OCI-LY3 (cell line): ENCODE measurements around the gene MRPL57.
"Not testable (repeated sequence)": the region's sequence is repeated elsewhere in the genome, so short reads cannot be mapped to it uniquely, and the experiment has no call there.

Source experiments
- H2AFZ ChIP-seq: fragments of 200-600, 300-600 bp; shearing (Covaris generic); 2 replicates; pipeline ENCODE4 v1.6.0; 2014; ENCODE audit warnings: antibody characterized with exemption, low read depth, low read length
- H3K27ac ChIP-seq: fragments of 200-600, 300-600 bp; sonication (generic); 2 replicates; pipeline ENCODE4 v1.5.1; 2014; ENCODE audit warnings: mild to moderate bottlenecking, low read length, moderate library complexity, mixed read lengths
- H3K27me3 ChIP-seq: fragments of 200-600, 300-600 bp; sonication (generic); 2 replicates; pipeline ENCODE4 v1.6.1; 2014; ENCODE audit warnings: low read depth, low read length, mixed read lengths
- H3K36me3 ChIP-seq: fragments of 200-600, 300-600 bp; sonication (generic); replicated peaks from 2 replicates; pipeline ENCODE3; 2014; ENCODE audit warnings: low read depth, low read length, mixed read lengths
- H3K4me1 ChIP-seq: fragments of 300-600, 200-600 bp; sonication (generic); 2 replicates; pipeline ENCODE4 v1.6.1; 2014; ENCODE audit warnings: low read length, mixed read lengths
- H3K4me2 ChIP-seq: fragments of 200-600, 300-600 bp; sonication (generic); 2 replicates; pipeline ENCODE4 v1.6.1; 2014; ENCODE audit warnings: low read length, mixed read lengths
- H3K4me3 ChIP-seq: fragments of 300-600, 200-600 bp; sonication (generic); 2 replicates; pipeline ENCODE4 v1.5.1; 2014; ENCODE audit warnings: antibody characterized with exemption, mild to moderate bottlenecking, low read length, moderate library complexity
- H3K79me2 ChIP-seq: fragments of 300-600, 200-600 bp; shearing (Covaris generic); 2 replicates; pipeline ENCODE4 v1.6.1; 2014; ENCODE audit warnings: mild to moderate bottlenecking, low read length, mixed read lengths
- H3K9ac ChIP-seq: fragments of 300-600, 200-600 bp; shearing (Covaris generic); 2 replicates; pipeline ENCODE4 v1.6.0; 2014; ENCODE audit warnings: mild to moderate bottlenecking, low read length, moderate library complexity
- H3K9me3 ChIP-seq: fragments of 200-600, 300-600 bp; shearing (Covaris generic); 2 replicates; pipeline ENCODE4 v1.6.1; 2014; ENCODE audit warnings: low read length, mixed read lengths; ENCODE audit not compliant: insufficient read depth
- H4K20me1 ChIP-seq: fragments of 200-600, 300-600 bp; sonication (generic); 2 replicates; pipeline ENCODE4 v1.6.1; 2016; ENCODE audit warnings: low read length, mixed read lengths; ENCODE audit not compliant: insufficient read depth
- CTCF ChIP-seq: fragments of 200-600, 300-600 bp; sonication (generic); IDR thresholded peaks from 2 replicates; pipeline ENCODE4 v1.5.1; 2014; ENCODE audit warnings: antibody characterized with exemption, low read length, low read depth
- EZH2phosphoT487 ChIP-seq: fragments of 200-600 bp; shearing (Covaris generic); IDR thresholded peaks from 2 replicates; pipeline ENCODE4 v1.6.1; 2018; ENCODE audit warnings: antibody characterized with exemption, mixed run types, low read depth

MRPL57 gene

GRCh38 chr13:21175656-21176214 is 723 bp upstream of the MRPL57 start:
- H3K4me1 ChIP-seq = peaks cover 14% of the 10 kb centered on the region
- H3K27me3 ChIP-seq = no peaks in the 10 kb centered on the region
- H3K4me2 ChIP-seq = peak overlapping the region; percentile 76
- H3K9me3 ChIP-seq = no peaks in the 10 kb centered on the region
- no peaks in the 10 kb centered on the region for H4K20me1 ChIP-seq
- H3K27ac ChIP-seq = peak overlapping the region; percentile 74
- TF ChIP-seq CTCF (no peak), EZH2phosphoT487 (no peak)
- H2AFZ ChIP-seq = peak overlapping the region; percentile 76
- H3K36me3 ChIP-seq = peaks cover 15% of the 10 kb centered on the region
- peak overlapping the region; percentile 78 for H3K9ac ChIP-seq
- peaks cover 68% of the 10 kb centered on the region for H3K79me2 ChIP-seq
- peak overlapping the region; percentile 84 for H3K4me3 ChIP-seq

GRCh38 chr13:21176982-21177284 is 475 bp downstream of the MRPL57 start:
- H3K27me3 ChIP-seq = no peaks in the 10 kb centered on the region
- no peaks in the 10 kb centered on the region for H4K20me1 ChIP-seq
- H3K79me2 ChIP-seq = peaks cover 62% of the 10 kb centered on the region
- H2AFZ ChIP-seq = peak overlapping the region; percentile 21; the same call in 1 of the 2 replicates
- H3K4me1 ChIP-seq = peaks cover 14% of the 10 kb centered on the region
- no peaks in the 10 kb centered on the region for H3K9me3 ChIP-seq
- peak overlapping the region; percentile 88 for H3K4me2 ChIP-seq
- H3K27ac ChIP-seq = peak overlapping the region; percentile 74
- peak overlapping the region; percentile 84 for H3K4me3 ChIP-seq
- peaks cover 8% of the 10 kb centered on the region for H3K36me3 ChIP-seq
- TF ChIP-seq EZH2phosphoT487 (no peak), CTCF (no peak)
- H3K9ac ChIP-seq = peak overlapping the region; percentile 78

GRCh38 chr13:21181671-21182070 is 5.2 kb downstream of the MRPL57 start:
- Histone ChIP-seq H3K27me3 (no peaks in the 10 kb centered on the region), H3K4me2 (no peak overlapping the region), H3K9ac (no peak overlapping the region), H3K36me3 (peaks cover 9% of the 10 kb centered on the region), H3K4me3 (no peak overlapping the region), H2AFZ (no peak overlapping the region), H3K27ac (no peak overlapping the region), H4K20me1 (no peaks in the 10 kb centered on the region), H3K4me1 (peaks cover 9% of the 10 kb centered on the region), H3K79me2 (peaks cover 18% of the 10 kb centered on the region), H3K9me3 (no peaks in the 10 kb centered on the region)
- TF ChIP-seq EZH2phosphoT487 = no peak
- TF ChIP-seq CTCF = no peak

GRCh38 chr13:21186410-21186809 is 10.0 kb downstream of the MRPL57 start:
- not testable (repeated sequence) for H3K79me2 ChIP-seq, H3K27me3 ChIP-seq, H3K4me3 ChIP-seq, H3K4me2 ChIP-seq, H3K36me3 ChIP-seq, H2AFZ ChIP-seq, H3K4me1 ChIP-seq, H3K27ac ChIP-seq, H3K9me3 ChIP-seq, H3K9ac ChIP-seq, H4K20me1 ChIP-seq

GRCh38 chr13:21194756-21195155 is 18.3 kb downstream of the MRPL57 start:
- H3K4me2 ChIP-seq, H3K4me1 ChIP-seq, H3K36me3 ChIP-seq, H3K9ac ChIP-seq, H2AFZ ChIP-seq, H3K27me3 ChIP-seq, H3K79me2 ChIP-seq, H3K9me3 ChIP-seq, H3K27ac ChIP-seq, H3K4me3 ChIP-seq, H4K20me1 ChIP-seq: not testable (repeated sequence)

- not testable (repeated sequence) for H3K4me2 ChIP-seq, H3K9ac ChIP-seq, H3K4me1 ChIP-seq, H4K20me1 ChIP-seq, H3K27me3 ChIP-seq, H3K79me2 ChIP-seq, H2AFZ ChIP-seq, H3K36me3 ChIP-seq, H3K27ac ChIP-seq, H3K9me3 ChIP-seq, H3K4me3 ChIP-seq
These were observed 21.3 kb downstream of the MRPL57 start for GRCh38 chr13:21197606-21198225.

GRCh38 chr13:21198391-21198790 is 21.9 kb downstream of the MRPL57 start:
- not testable (repeated sequence) for H3K9ac ChIP-seq, H4K20me1 ChIP-seq, H3K4me2 ChIP-seq, H3K9me3 ChIP-seq, H3K27me3 ChIP-seq, H3K4me1 ChIP-seq, H2AFZ ChIP-seq, H3K27ac ChIP-seq, H3K4me3 ChIP-seq, H3K36me3 ChIP-seq, H3K79me2 ChIP-seq
